ENCODE measurements around the gene RASAL1.

GRCh38 chr12:113062502-113063395 lies 72.8 kb downstream of the RASAL1 start:
- TF ChIP-seq CTCF (conservative IDR thresholded peaks at IDR 0.05; ENCODE audit: low read depth, low read length) (no peak), EZH2 (IDR thresholded peaks at IDR 0.05; ENCODE audit: borderline replicate concordance, low read depth, low read length, poor library complexity, severe bottlenecking) (no peak)

Data from A673 (cell line).